ENCODE data around the gene SYT15. TPM values are rescaled to one million over a fixed set of nuclear protein-coding genes. Genes with fewer than 3 reads are reported as not detected.
"Not testable (repeated sequence)": the region's sequence is repeated elsewhere in the genome, so short reads cannot be mapped to it uniquely, and the experiment has no call there.

The SYT15 gene
- total and polyA plus RNA-seq, 10 donors = 0.20 to 8.4 (median 2.4) TPM

DNA sequence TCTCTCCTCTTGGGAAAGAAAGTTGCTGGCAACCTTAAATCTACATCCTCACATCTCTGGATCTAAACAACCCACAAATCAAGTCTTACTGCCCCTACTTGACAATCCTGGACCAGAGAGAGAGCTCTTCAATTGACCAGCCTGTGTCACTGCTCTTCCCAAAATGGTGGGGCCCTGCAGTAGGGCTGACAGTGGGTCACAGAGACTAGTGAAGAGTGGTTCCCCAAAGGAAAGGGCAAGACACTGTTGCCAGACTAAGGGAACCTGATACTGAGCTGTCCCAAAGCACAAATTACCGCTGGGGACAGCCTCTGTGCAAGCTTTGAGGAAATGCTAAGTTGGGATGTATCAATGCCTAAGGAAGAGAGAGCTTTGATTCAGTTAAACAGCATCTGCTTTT lies 18.0 kb upstream of the SYT15 start:
- DNase-seq = peak; percentile 32
- intact Hi-C loops (cut with DNase I; ENCODE audit: low total_unique reads) = no loop called here
- 40 to 75% (median 52%) methylated on average over 1 of the region's 1 CpG for WGBS, 5 donors
- Histone ChIP-seq H3K27ac (no peak overlapping the region), H3K27me3 (replicated peaks in 1 of 7) (peaks cover 9 to 50% (median 34%) of the 10 kb centered on the region in 7 donors), H3K4me3 (no peak overlapping the region), H3K4me1 (peaks cover 0 to 15% (median 8%) of the 10 kb centered on the region in 6 donors), H3K9me3 (no peaks in the 10 kb centered on the region), H3K36me3 (no peaks in the 10 kb centered on the region)
- TF ChIP-seq POLR2AphosphoS5 (IDR thresholded peaks at IDR 0.05) (no peak), POLR2A (IDR thresholded peaks at IDR 0.05) (no peak)
- TF ChIP-seq, protein P1, sequence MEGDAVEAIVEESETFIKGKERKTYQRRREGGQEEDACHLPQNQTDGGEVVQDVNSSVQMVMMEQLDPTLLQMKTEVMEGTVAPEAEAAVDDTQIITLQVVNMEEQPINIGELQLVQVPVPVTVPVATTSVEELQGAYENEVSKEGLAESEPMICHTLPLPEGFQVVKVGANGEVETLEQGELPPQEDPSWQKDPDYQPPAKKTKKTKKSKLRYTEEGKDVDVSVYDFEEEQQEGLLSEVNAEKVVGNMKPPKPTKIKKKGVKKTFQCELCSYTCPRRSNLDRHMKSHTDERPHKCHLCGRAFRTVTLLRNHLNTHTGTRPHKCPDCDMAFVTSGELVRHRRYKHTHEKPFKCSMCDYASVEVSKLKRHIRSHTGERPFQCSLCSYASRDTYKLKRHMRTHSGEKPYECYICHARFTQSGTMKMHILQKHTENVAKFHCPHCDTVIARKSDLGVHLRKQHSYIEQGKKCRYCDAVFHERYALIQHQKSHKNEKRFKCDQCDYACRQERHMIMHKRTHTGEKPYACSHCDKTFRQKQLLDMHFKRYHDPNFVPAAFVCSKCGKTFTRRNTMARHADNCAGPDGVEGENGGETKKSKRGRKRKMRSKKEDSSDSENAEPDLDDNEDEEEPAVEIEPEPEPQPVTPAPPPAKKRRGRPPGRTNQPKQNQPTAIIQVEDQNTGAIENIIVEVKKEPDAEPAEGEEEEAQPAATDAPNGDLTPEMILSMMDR (IDR thresholded peaks at IDR 0.05 in 8 of 11, conservative IDR thresholded peaks at IDR 0.05 in 3 of 11) = no peak

DNA sequence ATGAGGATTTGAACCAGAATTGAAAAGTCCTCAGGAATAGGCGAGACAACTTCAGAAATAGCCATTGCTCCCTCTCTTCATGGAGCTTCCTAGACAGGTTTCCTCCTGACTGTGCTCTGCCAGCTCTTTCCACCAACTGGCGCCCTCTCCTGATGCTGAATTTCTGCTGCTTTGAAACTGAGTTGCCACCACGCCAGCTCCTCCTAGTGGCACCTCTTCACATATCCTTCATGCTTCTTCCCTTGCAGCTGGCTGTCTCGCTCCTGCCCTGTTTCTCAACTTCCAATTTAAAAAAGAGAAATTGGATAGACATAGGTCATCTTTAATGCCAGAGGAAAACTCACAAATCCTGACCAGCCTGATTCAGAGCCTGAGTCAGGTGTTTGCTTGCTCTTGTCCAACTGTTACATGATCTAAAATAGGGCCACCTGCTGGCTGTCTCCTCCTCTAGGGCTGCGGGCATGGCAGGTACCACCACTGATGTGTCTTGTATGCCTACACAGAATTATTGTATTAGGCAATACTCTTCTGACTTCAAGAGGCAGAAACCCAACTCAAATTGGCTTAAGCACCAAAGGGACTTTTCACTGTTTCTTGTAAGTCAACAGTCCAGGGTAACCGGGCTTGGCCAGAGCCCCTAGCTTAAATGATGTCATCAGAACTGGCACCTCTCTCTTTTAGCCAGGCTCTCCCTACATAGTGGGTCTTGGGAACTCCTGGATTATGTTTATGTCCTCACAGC lies 13.2 kb upstream of the SYT15 start:
- H3K4me3 ChIP-seq; H3K36me3 ChIP-seq; H3K4me1 ChIP-seq; H3K9me3 ChIP-seq; H3K27ac ChIP-seq; intact Hi-C loops (cut with DNase I; ENCODE audit: low total_unique reads); H3K27me3 ChIP-seq (replicated peaks in 1 of 7): not testable (repeated sequence)
- 3 to 8% (median 5%) methylated on average over 4 of the region's 6 CpGs for WGBS, 5 donors
- DNase-seq = peak; percentile 76
- TF ChIP-seq, protein P1 (IDR thresholded peaks at IDR 0.05 in 8 of 11, conservative IDR thresholded peaks at IDR 0.05 in 3 of 11) = peak; percentile 17 to 86 (median 58)

DNA sequence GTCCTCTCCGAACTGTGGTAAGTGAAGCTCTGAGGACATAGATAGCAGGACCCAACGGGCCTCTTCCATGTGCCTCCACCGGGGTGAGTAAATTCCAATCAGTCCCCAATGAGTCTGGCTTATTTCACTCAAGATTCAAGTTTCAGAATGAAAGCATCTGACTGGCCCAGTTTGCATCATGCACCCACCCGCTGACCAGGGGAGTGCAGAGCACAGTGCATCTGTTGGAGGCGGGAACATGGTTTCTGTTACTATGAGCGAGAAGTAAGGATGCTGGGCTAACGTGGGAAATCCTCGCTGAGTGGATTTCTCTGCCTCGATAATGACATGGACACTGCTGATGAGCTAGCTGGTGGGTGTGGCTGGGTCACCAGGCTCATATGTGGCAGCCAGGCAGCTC lies 11.8 kb upstream of the SYT15 start:
- H3K27me3 ChIP-seq (replicated peaks in 1 of 7); intact Hi-C loops (cut with DNase I; ENCODE audit: low total_unique reads); H3K36me3 ChIP-seq; H3K4me3 ChIP-seq; H3K4me1 ChIP-seq; H3K9me3 ChIP-seq; H3K27ac ChIP-seq: not testable (repeated sequence)
- 85 to 100% (median 96%) methylated on average over 2 to 4 of the region's 9 CpGs; no CpG with 5 or more reads in 1 of the 5 donors for WGBS, 5 donors
- peak; percentile 61 for DNase-seq

DNA sequence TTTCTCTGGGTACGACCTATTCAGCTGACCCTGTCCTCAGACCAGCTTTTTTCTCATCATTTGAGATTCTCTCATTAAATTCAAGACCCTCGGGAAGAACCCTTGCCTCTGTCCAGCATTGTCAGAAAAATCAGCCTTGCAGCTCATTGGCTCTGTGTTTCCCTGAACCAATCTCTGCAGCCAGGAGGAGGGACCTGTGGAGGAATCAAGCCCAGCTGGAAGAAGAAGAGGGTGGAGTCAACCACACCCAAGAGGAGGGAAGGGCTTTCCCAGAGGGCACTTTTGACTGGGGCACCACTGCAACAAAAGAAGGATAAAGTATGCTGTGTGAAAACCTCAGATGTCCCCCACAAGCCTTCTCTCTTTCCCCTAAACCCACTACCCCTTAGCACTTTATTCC lies 8.3 kb upstream of the SYT15 start:
- H3K36me3 ChIP-seq; H3K27ac ChIP-seq; H3K9me3 ChIP-seq; H3K27me3 ChIP-seq (replicated peaks in 1 of 7); intact Hi-C loops (cut with DNase I; ENCODE audit: low total_unique reads); DNase-seq; H3K4me3 ChIP-seq; H3K4me1 ChIP-seq: not testable (repeated sequence)
- no CpG with 5 or more reads among the region's 2 CpGs for WGBS, 5 donors

DNA sequence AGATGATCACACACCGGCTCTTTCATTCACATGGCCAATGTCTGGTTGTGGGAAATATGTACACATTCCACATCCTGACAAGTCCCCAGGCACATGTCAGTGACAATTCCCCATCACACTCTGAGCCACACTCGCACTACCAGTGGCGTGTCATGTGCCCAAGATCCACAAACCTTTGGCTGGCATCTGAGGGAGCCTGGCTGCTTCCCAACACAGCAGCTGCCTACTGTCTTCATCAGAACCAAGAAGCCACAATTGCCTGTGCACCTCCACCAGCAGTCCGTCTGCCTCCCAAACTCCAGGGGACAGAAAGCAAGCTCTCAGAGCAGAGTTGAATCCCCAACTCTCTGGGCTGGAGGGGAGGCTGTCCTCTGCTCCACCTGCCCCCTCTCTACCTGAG lies 6.2 kb upstream of the SYT15 start:
- DNase-seq = peak; percentile 51
- H3K4me3 ChIP-seq; H3K27me3 ChIP-seq (replicated peaks in 1 of 7); H3K4me1 ChIP-seq; H3K27ac ChIP-seq; H3K9me3 ChIP-seq; H3K36me3 ChIP-seq; intact Hi-C loops (cut with DNase I; ENCODE audit: low total_unique reads): not testable (repeated sequence)
- whole genome bisulfite sequencing, 5 donors = 43 to 73% (median 50%) methylated on average over 2 to 3 of the region's 4 CpGs; no CpG with 5 or more reads in 1 of the 5 donors

DNA sequence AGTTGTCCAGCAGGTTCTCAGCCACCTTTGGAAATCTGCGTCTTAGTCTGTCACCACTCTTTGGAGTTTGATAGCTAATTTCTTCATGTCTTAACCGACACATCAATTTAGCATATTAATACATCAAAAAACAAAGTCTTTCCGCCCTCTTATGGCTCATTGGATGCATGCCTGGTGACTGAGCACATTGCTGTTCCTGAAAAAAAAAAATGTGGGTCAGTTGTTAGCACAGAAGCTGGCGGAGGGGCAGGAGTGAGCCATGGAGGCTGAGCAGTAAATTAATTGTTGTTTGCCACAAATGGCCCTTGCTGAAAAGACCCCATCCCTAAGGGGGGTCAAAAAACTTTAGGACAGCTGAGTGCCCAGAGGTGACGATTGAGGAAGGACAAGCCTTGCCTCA lies 5.6 kb upstream of the SYT15 start:
- H3K27ac ChIP-seq; H3K27me3 ChIP-seq (replicated peaks in 1 of 7); H3K4me1 ChIP-seq; H3K4me3 ChIP-seq; H3K36me3 ChIP-seq; DNase-seq; H3K9me3 ChIP-seq; intact Hi-C loops (cut with DNase I; ENCODE audit: low total_unique reads): not testable (repeated sequence)
- 55 to 81% (median 66%) methylated on average over 2 to 4 of the region's 5 CpGs for WGBS, 5 donors

DNA sequence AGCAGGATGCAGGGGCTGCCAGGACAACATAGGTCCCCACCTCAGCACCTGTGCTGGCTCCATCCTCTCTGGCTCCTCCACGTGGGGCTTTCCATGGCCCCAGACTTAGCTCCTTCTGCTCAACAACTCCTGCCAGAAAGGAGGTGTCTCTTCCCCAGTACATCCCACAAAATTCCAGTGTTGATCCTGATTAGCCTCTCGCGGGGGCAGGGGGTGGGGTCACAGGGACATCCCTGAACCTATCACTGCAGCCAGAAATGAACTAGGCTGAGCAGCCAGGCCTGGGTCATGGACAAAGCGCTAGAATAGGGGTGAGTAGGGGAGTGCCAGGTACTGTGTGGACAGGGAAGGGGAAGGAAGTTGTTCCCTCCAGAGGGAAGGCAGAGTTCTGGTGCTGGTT lies 5.0 kb upstream of the SYT15 start:
- H3K4me1 ChIP-seq; intact Hi-C loops (cut with DNase I; ENCODE audit: low total_unique reads); DNase-seq; H3K27ac ChIP-seq; H3K4me3 ChIP-seq; H3K36me3 ChIP-seq; H3K9me3 ChIP-seq: not testable (repeated sequence)
- H3K27me3 ChIP-seq (replicated peaks in 1 of 7) = peaks cover 0 to 13% (median 0%) of the 10 kb centered on the region in 7 donors
- 58 to 100% (median 67%) methylated on average over 1 to 3 of the region's 4 CpGs for WGBS, 5 donors

DNA sequence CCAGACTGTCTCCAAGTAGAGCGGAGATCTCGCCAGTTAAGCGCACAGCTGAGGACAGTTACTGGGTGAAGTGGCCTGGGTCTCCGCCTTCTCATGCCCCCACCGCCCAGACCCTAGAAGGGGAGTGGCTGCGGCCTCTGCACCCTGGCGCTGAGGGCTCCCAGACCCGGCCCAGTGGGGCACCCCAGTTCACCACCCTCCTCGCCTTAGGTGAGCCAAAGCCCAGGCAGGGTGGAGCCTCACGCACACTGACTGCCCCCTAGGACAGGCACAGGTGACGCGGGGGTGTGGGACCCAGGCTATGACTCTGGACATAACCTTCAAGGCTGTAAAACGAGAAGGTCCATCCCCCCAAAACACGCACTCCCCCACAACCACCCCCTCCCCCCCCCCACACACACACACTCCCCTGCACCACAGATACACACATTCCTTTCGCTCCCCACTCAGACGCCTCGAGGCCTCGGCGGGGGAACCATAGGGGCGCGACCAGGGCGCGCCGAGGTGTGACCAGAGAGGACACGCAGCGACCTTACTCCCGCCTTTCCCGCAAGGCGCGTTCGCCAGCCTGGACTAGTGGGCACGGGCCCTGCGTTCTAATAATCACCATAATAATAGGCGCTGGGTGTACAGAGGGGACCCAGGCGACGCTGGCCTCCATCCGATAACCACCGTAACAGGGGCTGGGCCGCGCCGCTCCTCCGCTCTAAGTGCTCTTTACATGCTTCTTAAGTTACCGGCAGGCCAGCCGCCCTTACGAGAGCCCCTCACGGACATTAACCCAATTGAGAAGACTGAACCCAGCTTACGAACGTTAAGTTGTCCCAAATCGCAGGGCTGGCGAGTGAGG lies 1.1 kb upstream of the SYT15 start:
- WGBS, 5 donors = 58 to 92% (median 61%) methylated on average over 7 to 41 of the region's 50 CpGs
- DNase-seq = peak; percentile 53
- H3K27me3 ChIP-seq (replicated peaks in 1 of 7) = peaks cover 0 to 13% (median 0%) of the 10 kb centered on the region in 7 donors

More for the DNA sequence above, 1.1 kb upstream of the SYT15 start:
- H3K36me3 ChIP-seq; intact Hi-C loops (cut with DNase I; ENCODE audit: low total_unique reads); H3K4me1 ChIP-seq; H3K9me3 ChIP-seq; H3K27ac ChIP-seq: not testable (repeated sequence)
- H3K4me3 ChIP-seq = peak overlapping the region in 1 of 8 donors; percentile 49

Measured in spleen (tissue), 11 donors.